Neural progenitor cell (in vitro differentiated cells): ENCODE measurements around the gene MARCHF6. TPM values are rescaled to one million over a fixed set of nuclear protein-coding genes. Genes with fewer than 3 reads are reported as not detected.

Experiments
- DNase-seq: peaks from one replicate; pipeline ENCODE4 v3.0.0-alpha.2; 2016; ENCODE audit warnings: low spot score
- H2AFZ ChIP-seq: fragments of 200-600 bp; sonication (generic); replicated peaks from 2 replicates; pipeline ENCODE4 v1.6.1; 2016; ENCODE audit warnings: antibody characterized with exemption
- H3F3A ChIP-seq: fragments of 200-600 bp; sonication (generic); 2 replicates; pipeline ENCODE4 v1.6.1; 2016; ENCODE audit warnings: antibody characterized with exemption, low read depth
- H3K27ac ChIP-seq: fragments of 200-600 bp; sonication (generic); 2 replicates; pipeline ENCODE4 v1.5.1; 2016; ENCODE audit warnings: mild to moderate bottlenecking
- H3K27me3 ChIP-seq: fragments of 200-600 bp; sonication (generic); 2 replicates; pipeline ENCODE4 v1.6.1; 2016; ENCODE audit warnings: mild to moderate bottlenecking, moderate library complexity
- H3K36me3 ChIP-seq: fragments of 200-600 bp; sonication (generic); 2 replicates; pipeline ENCODE4 v1.5.1; 2016
- H3K4me1 ChIP-seq: fragments of 200-600 bp; sonication (generic); 2 replicates; pipeline ENCODE4 v1.6.1; 2016; ENCODE audit warnings: mixed run types
- H3K4me2 ChIP-seq: fragments of 200-600 bp; sonication (generic); 2 replicates; pipeline ENCODE4 v1.6.1; 2016
- H3K4me3 ChIP-seq: fragments of 200-600 bp; sonication (generic); 2 replicates; pipeline ENCODE4 v1.5.1; 2016
- H3K79me2 ChIP-seq: fragments of 200-600 bp; sonication (generic); 2 replicates; pipeline ENCODE4 v1.6.1; 2016; ENCODE audit warnings: low read depth
- H3K9ac ChIP-seq: fragments of 200-600 bp; sonication (generic); 2 replicates; pipeline ENCODE4 v1.6.1; 2016
- H3K9me3 ChIP-seq: fragments of 200-600 bp; sonication (generic); 2 replicates; pipeline ENCODE4 v1.5.1; 2016; ENCODE audit warnings: low read depth
- H4K20me1 ChIP-seq: fragments of 200-600 bp; sonication (generic); 2 replicates; pipeline ENCODE4 v1.6.1; 2016; ENCODE audit warnings: low read depth
- H3K27ac Mint-ChIP-seq: 3 replicates; pipeline ENCODE4 v1.8.0; 2021; ENCODE audit warnings: mixed read lengths
- H3K27me3 Mint-ChIP-seq: 2 replicates; pipeline ENCODE4 v1.8.0; 2022; ENCODE audit warnings: low read depth, mild to moderate bottlenecking, inconsistent platforms, moderate library complexity, mixed read lengths; ENCODE audit not compliant: insufficient read depth
- H3K36me3 Mint-ChIP-seq: 3 replicates; pipeline ENCODE4 v1.8.0; 2021; ENCODE audit warnings: mixed read lengths
- H3K4me1 Mint-ChIP-seq: 3 replicates; pipeline ENCODE4 v1.8.0; 2021; ENCODE audit warnings: mixed read lengths
- H3K4me3 Mint-ChIP-seq: 3 replicates; pipeline ENCODE4 v1.8.0; 2021; ENCODE audit warnings: mild to moderate bottlenecking, moderate library complexity, mixed read lengths
- H3K9me3 Mint-ChIP-seq: 3 replicates; pipeline ENCODE4 v1.8.0; 2020; ENCODE audit warnings: mixed read lengths
- EZH2 ChIP-seq: fragments of 200-600 bp; sonication (generic); IDR thresholded peaks from 2 replicates; pipeline ENCODE4 v1.6.1; 2017; ENCODE audit warnings: antibody characterized with exemption, mild to moderate bottlenecking, moderate library complexity
- EZH2phosphoT487 ChIP-seq: fragments of 200-600 bp; sonication (generic); IDR thresholded peaks from 2 replicates; pipeline ENCODE4 v1.6.1; 2017; ENCODE audit warnings: antibody characterized with exemption
- total RNA-seq: library from RNA; depleted of rRNA; stranded (reverse); fragments of >200 nt; gene quantifications from 2 replicates; pipeline ENCODE4 v1.2.3, GENCODE V29; 2015; ENCODE audit warnings: low replicate concordance
- TF ChIP-seq, protein P1 (sequence below): fragments of 200-600 bp; sonication (generic); IDR thresholded peaks from 2 replicates; pipeline ENCODE4 v1.5.1; 2017; ENCODE audit warnings: antibody characterized with exemption, mild to moderate bottlenecking

The MARCHF6 gene
- total RNA-seq, 1 donor from 2014 or later: 151 TPM

DNA sequence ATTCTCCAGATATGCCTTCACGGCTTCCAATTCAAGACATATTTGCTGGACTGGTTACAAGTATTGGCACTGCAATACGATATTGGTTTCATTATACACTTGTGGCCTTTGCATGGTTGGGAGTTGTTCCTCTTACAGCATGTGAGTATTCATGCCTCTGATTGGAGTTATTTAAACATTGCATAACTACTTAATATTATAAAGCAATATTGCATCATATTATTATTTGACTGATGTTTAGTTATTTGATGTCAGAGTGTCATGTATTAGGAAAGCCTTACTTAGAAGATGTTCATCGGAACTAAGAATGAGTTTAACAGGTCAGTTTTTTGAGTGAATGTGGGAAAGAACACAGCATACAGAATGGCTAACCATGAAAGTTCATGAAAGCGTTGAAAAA is 28.3 kb downstream of the MARCHF6 start:
- Histone ChIP-seq H3K9me3 (no peaks in the 10 kb centered on the region), H3K27me3 (no peaks in the 10 kb centered on the region), H3K4me3 (no peak overlapping the region), H3K9ac (no peak overlapping the region), H3K4me2 (no peak overlapping the region), H3K27ac (no peak overlapping the region), H3K4me1 (no peaks in the 10 kb centered on the region), H2AFZ (no peak overlapping the region), H4K20me1 (peaks cover 10% of the 10 kb centered on the region), H3K79me2 (peaks cover 93% of the 10 kb centered on the region), H3F3A (no peaks in the 10 kb centered on the region), H3K36me3 (peaks cover 22% of the 10 kb centered on the region)
- Mint-ChIP-seq H3K9me3 (no peaks in the 10 kb centered on the region), H3K27me3 (peaks cover 2% of the 10 kb centered on the region), H3K4me3 (no peak overlapping the region), H3K27ac (no peak overlapping the region), H3K4me1 (no peaks in the 10 kb centered on the region), H3K36me3 (peaks cover 58% of the 10 kb centered on the region)
- no peak for TF ChIP-seq EZH2phosphoT487
- no peak for TF ChIP-seq EZH2
- TF ChIP-seq, protein P1, sequence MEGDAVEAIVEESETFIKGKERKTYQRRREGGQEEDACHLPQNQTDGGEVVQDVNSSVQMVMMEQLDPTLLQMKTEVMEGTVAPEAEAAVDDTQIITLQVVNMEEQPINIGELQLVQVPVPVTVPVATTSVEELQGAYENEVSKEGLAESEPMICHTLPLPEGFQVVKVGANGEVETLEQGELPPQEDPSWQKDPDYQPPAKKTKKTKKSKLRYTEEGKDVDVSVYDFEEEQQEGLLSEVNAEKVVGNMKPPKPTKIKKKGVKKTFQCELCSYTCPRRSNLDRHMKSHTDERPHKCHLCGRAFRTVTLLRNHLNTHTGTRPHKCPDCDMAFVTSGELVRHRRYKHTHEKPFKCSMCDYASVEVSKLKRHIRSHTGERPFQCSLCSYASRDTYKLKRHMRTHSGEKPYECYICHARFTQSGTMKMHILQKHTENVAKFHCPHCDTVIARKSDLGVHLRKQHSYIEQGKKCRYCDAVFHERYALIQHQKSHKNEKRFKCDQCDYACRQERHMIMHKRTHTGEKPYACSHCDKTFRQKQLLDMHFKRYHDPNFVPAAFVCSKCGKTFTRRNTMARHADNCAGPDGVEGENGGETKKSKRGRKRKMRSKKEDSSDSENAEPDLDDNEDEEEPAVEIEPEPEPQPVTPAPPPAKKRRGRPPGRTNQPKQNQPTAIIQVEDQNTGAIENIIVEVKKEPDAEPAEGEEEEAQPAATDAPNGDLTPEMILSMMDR: no peak
- no peak for DNase-seq

DNA sequence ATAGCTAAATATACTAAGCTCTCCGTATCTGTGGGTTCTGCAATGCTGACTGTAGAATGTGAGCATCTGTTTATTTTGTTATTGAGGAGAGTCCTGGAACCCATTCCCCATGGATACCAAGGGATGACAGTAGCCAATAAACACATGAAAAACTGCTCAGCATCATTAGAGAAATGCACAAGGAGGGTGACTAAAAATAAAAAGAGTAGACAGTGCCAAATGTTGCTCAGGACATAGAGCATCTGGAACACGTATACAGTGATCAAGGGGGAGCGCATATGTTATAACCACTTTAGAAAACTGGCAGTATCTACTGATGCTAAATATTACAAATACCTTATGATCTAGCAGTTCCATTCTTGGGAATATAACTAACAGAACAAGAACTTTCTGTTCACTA is 31.0 kb downstream of the MARCHF6 start:
- no peaks in the 10 kb centered on the region for H3K27me3 ChIP-seq

DNA sequence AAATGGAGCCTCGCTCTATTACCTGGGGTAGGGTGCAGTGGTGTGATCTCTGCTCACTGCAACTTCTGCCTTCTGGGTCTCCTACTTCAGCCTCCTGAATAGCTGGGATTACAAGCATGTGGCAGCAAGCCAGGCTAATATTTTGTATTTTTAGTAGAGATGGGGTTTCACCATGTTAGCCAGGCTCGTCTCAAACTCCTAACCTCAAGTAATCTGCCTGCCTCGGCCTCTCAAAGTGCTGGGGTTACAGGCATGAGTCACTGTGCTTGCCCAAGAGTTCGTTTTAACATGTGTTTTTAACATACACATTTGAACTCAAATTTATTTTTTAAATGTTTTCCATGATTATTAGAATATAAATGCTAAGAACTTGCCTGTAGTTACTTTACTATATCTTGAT is 34.2 kb downstream of the MARCHF6 start:
- no peak overlapping the region for H3K4me2 ChIP-seq
- H3K36me3 Mint-ChIP-seq: peaks cover 46% of the 10 kb centered on the region

More for the DNA sequence above, 31.0 kb downstream of the MARCHF6 start:
- Histone ChIP-seq H3K27ac (no peak overlapping the region), H3F3A (no peaks in the 10 kb centered on the region), H3K4me3 (no peak overlapping the region), H3K9ac (no peak overlapping the region), H4K20me1 (peaks cover 3% of the 10 kb centered on the region), H3K4me2 (no peak overlapping the region), H3K9me3 (no peaks in the 10 kb centered on the region), H3K79me2 (peaks cover 81% of the 10 kb centered on the region), H3K36me3 (peaks cover 16% of the 10 kb centered on the region), H2AFZ (no peak overlapping the region), H3K4me1 (no peaks in the 10 kb centered on the region)
- Mint-ChIP-seq H3K4me3 (no peak overlapping the region), H3K4me1 (no peaks in the 10 kb centered on the region), H3K27ac (no peak overlapping the region), H3K27me3 (peaks cover 2% of the 10 kb centered on the region), H3K36me3 (peaks cover 44% of the 10 kb centered on the region), H3K9me3 (no peaks in the 10 kb centered on the region)
- TF ChIP-seq, protein P1: no peak
- TF ChIP-seq EZH2phosphoT487 (no peak), EZH2 (no peak)
- no peak for DNase-seq

More for the DNA sequence above, 34.2 kb downstream of the MARCHF6 start:
- Histone ChIP-seq H3K27me3 (no peaks in the 10 kb centered on the region), H3F3A (no peaks in the 10 kb centered on the region), H2AFZ (no peak overlapping the region), H4K20me1 (peaks cover 3% of the 10 kb centered on the region), H3K4me3 (no peak overlapping the region), H3K79me2 (peaks cover 49% of the 10 kb centered on the region), H3K9me3 (no peaks in the 10 kb centered on the region), H3K9ac (no peak overlapping the region), H3K4me1 (no peaks in the 10 kb centered on the region), H3K36me3 (peaks cover 33% of the 10 kb centered on the region), H3K27ac (no peak overlapping the region)
- no peak for DNase-seq
- H3K27ac Mint-ChIP-seq: no peak overlapping the region
- H3K9me3 Mint-ChIP-seq: no peaks in the 10 kb centered on the region
- no peaks in the 10 kb centered on the region for H3K4me1 Mint-ChIP-seq
- peaks cover 3% of the 10 kb centered on the region for H3K27me3 Mint-ChIP-seq
- H3K4me3 Mint-ChIP-seq: no peak overlapping the region
- TF ChIP-seq EZH2 (no peak), EZH2phosphoT487 (no peak)
- TF ChIP-seq, protein P1: no peak
